ENCODE data around the gene TMEM233.

- no peak for TF ChIP-seq CTCF (IDR thresholded peaks at IDR 0.05)
- TF ChIP-seq POLR2A (IDR thresholded peaks at IDR 0.05): no peak
Observed at GRCh38 chr12:119589634-119590033, 3.9 kb upstream of the TMEM233 start.

Measured in Peyer's patch (tissue), 4 donors.